ENCODE data around the gene C1QTNF5.
"Not testable (repeated sequence)": the region's sequence is repeated elsewhere in the genome, so short reads cannot be mapped to it uniquely, and the experiment has no call there.

The C1QTNF5 gene

GRCh38 chr11:119340335-119341221, at the start of gene C1QTNF5:
TSS of gene C1QTNF5 (minus strand) at chr11:119340883. CDS start at chr11:119340397, 486 bp downstream.
- DNase-seq (ENCODE audit: low read depth, low spot score), result no peak

GRCh38 chr11:119389611-119390254, 49.0 kb upstream of the C1QTNF5 start:
- no peak for DNase-seq (ENCODE audit: low read depth, low spot score)

- DNase-seq (ENCODE audit: low read depth, low spot score), result no peak
These were observed 47.4 kb upstream of the C1QTNF5 start for GRCh38 chr11:119388103-119388502.

- no peak for DNase-seq (ENCODE audit: low read depth, low spot score)
These were observed 43.6 kb upstream of the C1QTNF5 start for GRCh38 chr11:119384332-119384731.

GRCh38 chr11:119382513-119382912, 41.8 kb upstream of the C1QTNF5 start:
- not testable (repeated sequence) for DNase-seq (ENCODE audit: low read depth, low spot score)

GRCh38 chr11:119382101-119382500, 41.4 kb upstream of the C1QTNF5 start:
- no peak for DNase-seq (ENCODE audit: low read depth, low spot score)

GRCh38 chr11:119381181-119381988, 40.7 kb upstream of the C1QTNF5 start, which contains the start of gene USP2:
TSS of gene USP2 (minus strand) at chr11:119381690. CDS start at chr11:119373480, 8,210 bp downstream.
- DNase-seq (ENCODE audit: low read depth, low spot score), result peak; percentile 94

GRCh38 chr11:119380827-119381180, 40.1 kb upstream of the C1QTNF5 start:
- no peak for DNase-seq (ENCODE audit: low read depth, low spot score)

GRCh38 chr11:119380160-119380826, 39.6 kb upstream of the C1QTNF5 start:
- no peak for DNase-seq (ENCODE audit: low read depth, low spot score)

GRCh38 chr11:119378851-119379465, 38.3 kb upstream of the C1QTNF5 start:
- no peak for DNase-seq (ENCODE audit: low read depth, low spot score)

GRCh38 chr11:119377961-119378667, 37.4 kb upstream of the C1QTNF5 start:
- DNase-seq (ENCODE audit: low read depth, low spot score), result no peak

- DNase-seq (ENCODE audit: low read depth, low spot score), result no peak
These were observed 36.6 kb upstream of the C1QTNF5 start for GRCh38 chr11:119377112-119377901.

- no peak for DNase-seq (ENCODE audit: low read depth, low spot score)
These were observed 35.6 kb upstream of the C1QTNF5 start for GRCh38 chr11:119376197-119376847.

- DNase-seq (ENCODE audit: low read depth, low spot score), result no peak
These were observed 34.9 kb upstream of the C1QTNF5 start for GRCh38 chr11:119375337-119376196.

GRCh38 chr11:119374632-119375336, 34.1 kb upstream of the C1QTNF5 start:
- no peak for DNase-seq (ENCODE audit: low read depth, low spot score)

GRCh38 chr11:119373921-119374631, 33.4 kb upstream of the C1QTNF5 start:
- DNase-seq (ENCODE audit: low read depth, low spot score), result no peak

All from activated naive CD8-positive, alpha-beta T cell treated with anti-CD3 and anti-CD28 coated beads, Interleukin-2, amount 50 U/mL, for 16 hours (primary cell).